ENCODE results near the gene ANO1.

The ANO1 gene

GRCh38 chr11:70230840-70231710, 153.0 kb downstream of the ANO1 start:
- in situ Hi-C loops (cut with MboI; ENCODE audit: low sequenced_read_pairs): no loop called here

GRCh38 chr11:70233034-70233433, 154.9 kb downstream of the ANO1 start:
- in situ Hi-C loops (cut with MboI; ENCODE audit: low sequenced_read_pairs): no loop called here

GRCh38 chr11:70233511-70233934, 155.4 kb downstream of the ANO1 start:
- in situ Hi-C loops (cut with MboI; ENCODE audit: low sequenced_read_pairs): no loop called here

- in situ Hi-C loops (cut with MboI; ENCODE audit: low sequenced_read_pairs): no loop called here
Observed at GRCh38 chr11:70233962-70234361, 155.8 kb downstream of the ANO1 start.
